GM19023 (cell line): Measurements from ENCODE around the gene MTG2.
"Not testable (repeated sequence)": the region's sequence is repeated elsewhere in the genome, so short reads cannot be mapped to it uniquely, and the experiment has no call there.

Experiments used
- ATAC-seq: cut with Tn5 transposase; IDR thresholded peaks from one replicate; pipeline ENCODE4 v1.9.1; 2021; ENCODE audit warnings: mild to moderate bottlenecking, moderate library complexity; ENCODE audit not compliant: unreplicated experiment

The MTG2 gene

GRCh38 chr20:62145688-62146018 lies 37.2 kb upstream of the MTG2 start:
- ATAC-seq = no peak

DNA sequence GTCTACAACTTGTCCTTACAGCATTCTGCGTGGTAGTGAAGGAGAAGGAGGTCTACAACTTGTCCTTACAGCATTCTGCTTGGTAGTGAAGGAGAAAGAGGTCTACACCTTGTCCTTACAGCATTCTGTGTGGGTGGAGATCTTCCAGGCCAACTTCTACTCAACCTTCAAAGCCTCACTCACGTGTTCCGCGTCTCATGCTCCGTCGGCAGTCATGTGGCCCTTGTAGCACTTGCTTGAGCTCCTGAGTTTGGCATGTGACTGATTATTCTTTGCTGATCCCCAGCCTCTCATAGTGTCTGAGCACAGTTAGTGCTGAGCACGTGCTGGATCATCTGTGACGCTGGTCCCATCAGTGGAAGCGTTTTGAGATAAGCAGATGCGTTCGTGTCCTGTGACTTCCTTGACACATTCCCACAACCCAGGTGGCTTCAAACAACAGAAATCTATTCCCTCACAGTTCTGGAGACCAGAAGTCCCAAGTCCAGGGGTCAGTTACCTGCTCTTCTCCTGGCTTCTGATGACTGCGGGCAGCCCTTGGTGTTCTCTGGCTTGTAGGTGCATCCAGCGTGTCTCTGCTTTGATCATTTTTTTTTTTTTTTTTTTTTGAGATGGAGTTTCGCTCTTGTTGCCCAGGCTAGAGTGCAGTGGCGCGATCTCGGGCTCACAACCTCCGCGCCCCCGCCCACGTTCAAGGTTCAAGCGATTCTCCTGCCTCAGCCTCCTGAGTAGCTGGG lies 36.6 kb upstream of the MTG2 start:
- ATAC-seq = no peak

GRCh38 chr20:62147125-62147524 lies 35.7 kb upstream of the MTG2 start:
- no peak for ATAC-seq

DNA sequence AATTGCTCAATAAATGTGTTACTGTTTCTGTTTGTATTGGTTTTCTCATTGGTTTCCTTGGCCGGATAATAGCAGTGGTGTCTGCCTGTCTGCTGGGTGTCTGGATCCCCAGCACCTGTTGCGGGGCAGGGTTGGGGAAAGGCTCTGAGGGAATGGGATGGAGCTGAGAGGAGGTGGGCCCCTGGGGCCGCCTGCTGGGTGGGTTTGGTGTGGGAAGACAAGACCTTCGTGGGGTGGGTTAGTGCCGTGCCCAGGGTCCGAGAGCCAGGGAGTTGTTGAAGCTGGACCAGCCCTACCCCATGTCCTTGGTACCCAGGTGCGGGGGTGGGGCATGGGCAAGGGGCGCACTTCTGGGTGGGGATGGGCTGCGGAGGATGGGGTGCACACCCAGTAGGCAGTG lies 35.3 kb upstream of the MTG2 start:
- ATAC-seq = no peak

DNA sequence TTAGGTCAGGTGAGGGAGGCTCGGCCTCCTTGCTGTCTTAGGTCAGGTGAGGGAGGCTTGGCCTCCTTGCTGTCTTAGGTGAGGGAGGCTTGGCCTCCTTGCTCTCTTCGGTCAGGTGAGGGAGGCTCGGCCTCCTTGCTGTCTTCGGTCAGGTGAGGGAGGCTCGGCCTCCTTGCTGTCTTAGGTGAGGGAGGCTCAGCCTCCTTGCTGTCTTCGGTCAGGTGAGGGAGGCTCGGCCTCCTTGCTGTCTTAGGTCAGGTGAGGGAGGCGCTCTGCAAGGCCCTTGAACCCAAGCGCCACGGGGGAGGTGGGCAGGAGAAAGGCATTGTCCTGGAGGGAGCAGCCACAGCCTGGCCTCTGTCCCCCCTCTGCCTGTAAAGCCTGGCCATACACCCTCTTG lies 34.4 kb upstream of the MTG2 start:
- not testable (repeated sequence) for ATAC-seq

DNA sequence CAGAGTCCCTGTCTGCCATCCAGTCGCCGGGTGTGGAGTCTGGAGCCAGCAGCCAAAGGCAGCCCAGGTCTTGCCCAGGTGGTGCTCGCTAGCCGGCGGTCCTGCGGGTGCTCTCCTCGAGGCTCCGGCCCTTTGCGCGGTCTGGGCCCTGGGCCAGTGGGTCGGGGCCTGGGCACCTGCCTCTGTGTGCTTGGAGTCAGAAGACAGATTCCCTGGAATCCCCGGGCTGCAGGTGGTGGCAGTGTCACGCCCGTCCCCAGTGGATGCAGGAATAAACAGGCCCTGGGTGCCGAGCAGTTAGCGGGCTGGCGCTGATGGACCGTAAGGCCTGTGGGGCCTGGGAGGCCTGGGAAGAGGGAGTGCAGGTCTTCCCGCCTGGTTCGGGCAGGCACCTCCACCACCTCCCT lies 33.9 kb upstream of the MTG2 start:
- ATAC-seq = no peak

DNA sequence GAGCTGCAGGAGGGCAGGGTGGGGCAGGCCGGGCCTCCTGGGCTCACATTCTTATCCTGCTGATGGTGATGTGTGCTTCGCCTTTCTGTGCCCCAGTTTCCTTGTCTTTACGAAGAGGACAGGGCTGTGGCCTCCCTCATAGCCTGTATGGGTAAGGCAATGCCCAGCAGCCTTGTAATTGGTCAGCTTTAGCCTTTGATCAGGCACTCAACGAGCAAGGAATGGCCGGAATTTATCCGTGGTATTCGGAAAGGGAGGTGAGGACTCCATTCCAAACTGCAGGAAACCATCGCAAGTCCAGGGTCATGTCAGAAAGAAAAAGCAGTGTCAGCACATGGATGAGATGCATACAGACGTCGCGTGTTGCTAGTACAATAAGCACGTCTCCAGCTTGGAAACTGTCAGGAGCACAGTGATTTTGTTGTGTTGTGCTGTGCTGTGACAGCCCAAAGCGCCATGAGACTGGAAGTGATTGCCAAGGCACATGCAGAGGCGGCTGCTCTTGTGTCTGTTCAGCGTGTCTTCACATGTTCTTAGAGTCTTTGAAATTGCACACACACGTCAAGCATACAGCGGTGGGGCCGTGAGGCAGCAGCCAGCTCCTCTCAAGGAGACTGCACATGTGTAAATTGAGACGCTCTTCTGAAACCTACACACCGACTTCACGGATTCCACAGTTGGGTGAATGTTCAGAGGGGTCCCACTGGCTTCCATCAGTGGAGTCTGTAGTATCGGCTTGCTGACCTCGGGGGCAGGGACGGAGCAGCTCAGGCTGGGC lies 33.1 kb upstream of the MTG2 start:
- ATAC-seq = no peak

DNA sequence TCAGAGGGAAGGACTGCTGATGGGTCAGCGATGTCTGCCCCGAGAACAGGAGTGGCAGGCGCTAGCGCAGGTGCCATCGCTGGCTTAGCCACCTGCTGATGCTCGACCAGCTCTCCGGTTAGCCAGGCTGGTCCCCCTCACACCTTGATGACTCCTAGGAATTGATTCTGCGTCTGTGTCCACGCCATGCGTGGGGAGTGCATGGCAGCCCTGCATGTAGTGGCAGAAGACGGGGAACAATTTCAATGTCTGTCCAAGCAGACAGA lies 32.6 kb upstream of the MTG2 start:
- no peak for ATAC-seq

DNA sequence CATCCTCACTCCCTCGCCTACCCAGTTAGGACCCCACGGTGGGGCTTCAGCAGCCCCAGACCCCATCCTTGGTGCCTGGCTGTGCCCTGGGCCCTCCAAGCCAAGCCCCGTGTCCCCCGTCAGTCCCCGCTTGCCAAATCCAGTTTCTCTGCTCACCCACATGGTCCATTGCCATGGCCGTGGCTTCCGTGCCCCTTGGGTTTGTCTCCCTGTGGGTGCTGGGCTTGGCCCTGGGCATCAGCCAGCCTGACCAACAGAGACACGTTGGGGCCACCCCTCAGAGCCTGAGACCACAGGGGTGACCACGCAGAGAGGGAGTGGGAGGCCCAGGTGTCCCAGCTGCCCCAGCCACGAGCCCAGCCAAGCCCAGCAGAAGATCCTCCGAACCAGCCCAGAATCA lies 31.6 kb upstream of the MTG2 start:
- no peak for ATAC-seq

- ATAC-seq = no peak
Observed at GRCh38 chr20:62151835-62152364, 30.9 kb upstream of the MTG2 start.

GRCh38 chr20:62155428-62156253 lies 27.2 kb upstream of the MTG2 start:
- no peak for ATAC-seq

GRCh38 chr20:62156254-62156556 lies 26.6 kb upstream of the MTG2 start:
- no peak for ATAC-seq

DNA sequence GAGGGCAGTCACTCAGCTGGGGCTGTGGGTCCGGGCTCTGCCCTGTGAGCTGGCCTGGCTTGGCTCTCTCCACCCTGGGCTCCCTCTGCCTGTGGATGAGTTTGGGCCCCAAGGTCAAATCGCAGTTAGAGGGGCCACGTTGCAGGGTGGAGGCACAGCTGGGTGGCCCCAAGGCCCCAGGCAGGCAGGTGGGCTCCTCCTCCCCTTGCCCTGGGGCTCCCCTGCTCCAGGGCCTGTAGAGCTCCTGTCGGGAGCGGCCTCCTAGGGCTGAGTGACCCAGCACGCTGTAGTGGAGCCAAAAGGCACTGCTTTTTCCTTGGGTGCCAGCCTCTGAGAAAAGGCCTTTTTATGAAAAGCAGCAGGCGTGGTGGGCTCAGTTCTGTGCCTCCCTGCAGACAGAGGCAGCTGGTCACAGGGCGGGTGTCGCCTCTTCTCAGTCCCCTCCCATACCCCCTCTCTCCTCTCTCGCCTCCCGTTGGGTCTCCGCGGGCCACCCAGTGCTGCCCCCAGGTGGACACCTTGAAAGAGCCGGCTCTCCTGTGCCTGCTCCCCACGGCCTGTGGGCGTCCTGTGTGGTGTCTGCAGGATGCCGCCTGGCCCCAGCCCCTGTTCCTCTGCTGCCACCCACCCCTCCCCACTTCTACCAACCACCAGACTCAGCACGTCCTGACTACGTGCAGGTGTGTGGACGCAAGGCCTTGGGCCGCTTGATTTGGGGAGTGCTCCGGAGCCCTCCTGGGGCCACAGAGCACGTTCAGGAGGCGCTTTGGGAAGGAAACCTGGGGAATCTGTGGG lies 26.0 kb upstream of the MTG2 start:
- no peak for ATAC-seq

- ATAC-seq = no peak
Observed at GRCh38 chr20:62157387-62158087, 25.3 kb upstream of the MTG2 start.

- ATAC-seq = no peak
Observed at GRCh38 chr20:62158088-62158400, 24.8 kb upstream of the MTG2 start.

DNA sequence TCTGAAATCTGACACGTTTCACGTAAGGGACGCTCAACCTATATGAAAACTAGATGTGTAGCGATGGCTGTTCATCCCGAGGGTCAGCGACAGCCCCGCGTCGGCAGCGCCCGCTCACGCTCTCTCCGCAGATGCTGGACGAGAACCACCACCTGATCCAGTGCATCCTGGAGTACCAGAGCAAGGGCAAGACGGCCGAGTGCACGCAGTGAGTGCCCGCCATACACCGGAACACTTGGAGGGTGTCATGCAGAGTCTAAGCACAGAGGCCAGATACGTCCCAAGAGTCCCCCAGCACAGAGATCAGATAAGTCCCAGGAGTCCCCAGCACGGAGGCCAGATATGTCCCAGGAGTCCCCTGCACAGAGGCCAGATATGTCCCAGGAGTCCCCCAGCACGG lies 24.3 kb upstream of the MTG2 start:
- no peak for ATAC-seq

DNA sequence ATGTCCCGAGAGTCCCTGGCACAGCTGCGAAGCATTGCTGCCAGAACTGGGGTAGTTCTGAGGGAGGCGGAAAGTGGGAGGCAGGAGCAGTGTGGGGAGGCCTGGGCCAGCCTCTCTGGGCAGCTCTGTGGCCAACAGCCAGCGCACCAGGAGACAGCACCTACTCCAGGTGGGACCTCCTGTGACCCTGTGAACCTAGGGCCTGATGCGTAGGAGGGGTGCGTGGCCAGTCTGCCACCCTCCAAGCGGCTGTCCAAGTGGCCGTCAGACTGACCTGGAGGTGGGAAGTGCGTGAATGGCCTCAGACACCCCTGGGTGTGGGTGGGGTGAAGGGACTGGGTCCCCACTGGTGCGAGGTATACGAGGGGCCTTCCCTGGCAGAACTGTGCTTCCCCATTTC lies 23.8 kb upstream of the MTG2 start:
- no peak for ATAC-seq

DNA sequence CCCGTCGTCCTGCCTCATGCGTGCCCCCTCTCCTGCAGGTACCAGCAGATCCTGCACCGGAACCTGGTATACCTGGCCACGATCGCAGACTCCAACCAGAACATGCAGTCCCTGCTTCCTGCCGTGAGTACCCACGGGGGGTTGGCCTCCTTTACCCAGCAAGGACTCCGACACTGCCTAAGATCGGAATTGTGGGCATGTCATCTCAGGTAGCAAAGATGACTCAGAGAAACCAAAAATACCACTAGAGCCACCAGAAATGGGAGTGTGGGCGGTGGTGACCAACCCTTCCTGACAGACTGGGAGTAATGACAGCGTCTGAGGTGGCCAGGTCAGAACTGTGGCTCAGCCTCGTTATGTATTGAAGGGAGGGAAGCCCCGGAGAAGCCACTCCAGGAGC lies 23.0 kb upstream of the MTG2 start:
- no peak for ATAC-seq

- no peak for ATAC-seq
Observed at GRCh38 chr20:62160253-62160652, 22.6 kb upstream of the MTG2 start.

DNA sequence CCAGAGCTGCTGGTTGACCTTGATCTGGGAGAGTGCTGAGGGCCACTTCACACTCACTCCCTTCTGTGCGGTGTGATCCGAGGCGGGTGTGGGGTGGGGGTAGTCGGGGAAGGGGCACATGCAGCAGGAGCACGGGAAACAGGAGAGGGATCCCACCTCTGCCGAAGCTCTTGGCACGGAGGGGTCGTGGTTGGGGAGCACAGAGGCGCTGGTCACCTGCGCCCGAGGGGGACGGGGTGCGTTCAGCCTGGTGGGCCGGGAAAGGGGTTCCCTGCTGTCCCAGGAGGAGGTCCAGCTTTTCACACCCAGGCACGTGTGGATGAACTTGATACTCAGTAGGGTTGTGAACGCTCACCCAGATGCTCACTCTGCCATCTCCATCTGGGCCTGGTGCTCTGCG lies 22.0 kb upstream of the MTG2 start:
- no peak for ATAC-seq

GRCh38 chr20:62161347-62161746 lies 21.5 kb upstream of the MTG2 start:
- ATAC-seq = no peak
